ENCODE results near the gene TAX1BP3. TPM values are rescaled to one million over a fixed set of nuclear protein-coding genes. Genes with fewer than 3 reads are reported as not detected.

The TAX1BP3 gene
- total RNA-seq, 1 donor from 2014 or later, result 136 TPM

DNA sequence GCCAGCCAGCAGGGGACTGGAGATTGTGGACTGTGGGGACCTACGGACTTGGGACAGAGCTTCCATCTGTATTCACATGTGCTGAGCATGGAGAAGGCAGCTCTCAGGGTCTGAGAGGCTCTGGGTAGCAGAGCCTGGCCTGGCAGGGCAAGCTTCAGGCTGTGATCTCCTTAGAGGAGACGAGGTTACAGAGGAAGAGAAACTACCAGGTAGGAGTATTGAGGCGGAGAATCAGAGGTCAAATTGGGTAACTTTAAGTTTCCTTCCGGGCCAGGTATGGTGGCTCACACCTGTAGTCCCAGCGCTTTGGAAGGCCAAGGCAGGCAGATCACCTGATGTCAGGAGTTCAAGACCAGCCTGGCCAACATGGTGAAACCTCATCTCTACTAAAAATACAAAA is 23.1 kb downstream of the TAX1BP3 start:
- Mint-ChIP-seq H3K4me1 (no peaks in the 10 kb centered on the region), H3K36me3 (peaks cover 2% of the 10 kb centered on the region), H3K27me3 (ENCODE audit: low read depth) (no peaks in the 10 kb centered on the region), H3K27ac (no peak overlapping the region), H3K9me3 (no peaks in the 10 kb centered on the region), H3K4me3 (no peak overlapping the region)
- no peak for DNase-seq (ENCODE audit: low spot score in 2 of 2, unreplicated experiment in 2 of 2)
- TF ChIP-seq, protein P1, sequence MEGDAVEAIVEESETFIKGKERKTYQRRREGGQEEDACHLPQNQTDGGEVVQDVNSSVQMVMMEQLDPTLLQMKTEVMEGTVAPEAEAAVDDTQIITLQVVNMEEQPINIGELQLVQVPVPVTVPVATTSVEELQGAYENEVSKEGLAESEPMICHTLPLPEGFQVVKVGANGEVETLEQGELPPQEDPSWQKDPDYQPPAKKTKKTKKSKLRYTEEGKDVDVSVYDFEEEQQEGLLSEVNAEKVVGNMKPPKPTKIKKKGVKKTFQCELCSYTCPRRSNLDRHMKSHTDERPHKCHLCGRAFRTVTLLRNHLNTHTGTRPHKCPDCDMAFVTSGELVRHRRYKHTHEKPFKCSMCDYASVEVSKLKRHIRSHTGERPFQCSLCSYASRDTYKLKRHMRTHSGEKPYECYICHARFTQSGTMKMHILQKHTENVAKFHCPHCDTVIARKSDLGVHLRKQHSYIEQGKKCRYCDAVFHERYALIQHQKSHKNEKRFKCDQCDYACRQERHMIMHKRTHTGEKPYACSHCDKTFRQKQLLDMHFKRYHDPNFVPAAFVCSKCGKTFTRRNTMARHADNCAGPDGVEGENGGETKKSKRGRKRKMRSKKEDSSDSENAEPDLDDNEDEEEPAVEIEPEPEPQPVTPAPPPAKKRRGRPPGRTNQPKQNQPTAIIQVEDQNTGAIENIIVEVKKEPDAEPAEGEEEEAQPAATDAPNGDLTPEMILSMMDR (IDR thresholded peaks at IDR 0.05; ENCODE audit: unreplicated experiment), result no peak

DNA sequence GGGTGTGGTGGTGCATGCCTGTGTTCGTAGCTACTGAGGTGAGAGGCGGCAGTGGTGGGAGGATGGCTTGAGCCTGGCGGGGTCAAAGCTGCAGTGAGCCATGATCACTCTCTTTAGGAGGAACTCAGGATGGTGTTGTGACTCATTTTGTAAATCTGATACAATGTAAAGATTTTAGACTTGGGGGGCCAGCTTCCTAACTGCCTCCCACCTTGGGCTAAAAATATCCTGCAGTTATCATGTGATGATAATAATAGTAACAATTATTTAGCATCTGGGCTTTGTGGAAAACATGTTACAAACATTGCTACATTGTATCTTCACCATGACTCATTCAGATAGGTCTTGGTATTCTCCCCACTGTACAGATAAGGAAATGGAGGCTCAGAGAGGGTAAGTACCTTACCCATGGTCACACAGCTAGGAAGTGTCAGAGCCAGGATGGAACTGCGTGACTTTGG is 24.5 kb downstream of the TAX1BP3 start:
- Mint-ChIP-seq H3K27ac (no peak overlapping the region), H3K36me3 (peaks cover 2% of the 10 kb centered on the region), H3K4me1 (no peaks in the 10 kb centered on the region), H3K9me3 (no peaks in the 10 kb centered on the region), H3K4me3 (no peak overlapping the region), H3K27me3 (ENCODE audit: low read depth) (no peaks in the 10 kb centered on the region)
- DNase-seq (ENCODE audit: low spot score in 2 of 2, unreplicated experiment in 2 of 2), result no peak
- TF ChIP-seq, protein P1 (IDR thresholded peaks at IDR 0.05; ENCODE audit: unreplicated experiment), result no peak

DNA sequence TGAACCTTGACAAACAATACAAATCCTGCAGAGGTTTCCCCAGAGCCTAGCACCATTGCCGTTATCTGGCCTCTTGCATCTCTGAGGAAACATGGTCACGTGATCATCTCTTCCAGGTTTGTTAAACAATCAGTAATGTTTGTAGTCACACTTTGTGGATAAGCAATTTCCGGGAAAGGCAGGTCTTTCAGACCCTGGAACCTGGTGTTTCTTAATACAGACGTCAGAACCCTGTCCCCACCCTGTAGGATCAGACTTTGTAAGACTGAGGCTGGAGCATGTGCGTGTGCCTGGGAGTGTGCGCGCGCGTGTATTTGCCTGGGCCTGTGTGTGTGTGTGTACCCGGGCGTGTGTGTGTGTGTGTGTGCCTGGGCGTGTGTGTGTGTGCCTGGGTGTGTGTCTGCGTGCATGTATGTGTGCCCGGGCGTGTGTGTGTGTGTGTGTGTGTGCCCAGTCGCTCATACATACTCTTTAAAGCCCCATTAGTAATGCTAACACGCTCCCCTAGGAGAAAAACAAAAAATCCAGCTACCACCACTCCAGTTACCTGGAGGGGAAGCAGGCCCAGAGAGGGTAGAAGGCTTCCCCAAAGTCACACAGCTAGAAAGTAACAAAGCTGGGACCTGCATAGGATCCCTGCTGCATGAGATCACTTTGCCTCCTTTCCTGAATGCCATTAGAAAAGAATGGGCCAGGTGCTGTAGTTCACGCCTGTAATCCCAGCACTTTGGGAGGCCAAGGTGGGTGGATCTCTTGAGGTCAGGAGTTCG is 26.5 kb downstream of the TAX1BP3 start:
- Mint-ChIP-seq H3K4me3 (no peak overlapping the region), H3K36me3 (no peaks in the 10 kb centered on the region), H3K27ac (no peak overlapping the region)

DNA sequence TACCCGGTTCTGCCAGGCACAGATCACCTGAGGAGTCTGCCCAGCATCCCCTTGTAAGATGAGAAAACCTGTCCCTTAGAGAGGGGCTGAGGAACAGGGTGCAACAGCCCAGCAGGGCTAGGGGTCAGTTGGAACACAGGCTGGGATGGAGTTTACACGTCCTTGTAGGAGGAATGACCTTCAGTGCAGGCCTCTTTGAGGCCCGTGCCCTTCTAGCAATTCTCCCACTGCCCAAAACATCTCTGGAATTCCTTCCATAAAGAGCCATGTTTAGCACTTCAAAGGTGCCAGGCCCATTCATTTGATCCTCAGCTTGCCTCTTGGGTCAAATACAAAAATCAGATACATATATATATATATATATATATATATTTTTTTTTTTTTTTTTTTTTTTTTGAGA is 27.4 kb downstream of the TAX1BP3 start:
- no peaks in the 10 kb centered on the region for H3K9me3 Mint-ChIP-seq
- H3K4me1 Mint-ChIP-seq, result peaks cover 8% of the 10 kb centered on the region
- TF ChIP-seq, protein P1 (IDR thresholded peaks at IDR 0.05; ENCODE audit: unreplicated experiment), result no peak
- no peak for DNase-seq (ENCODE audit: low spot score in 2 of 2, unreplicated experiment in 2 of 2)
- H3K27ac Mint-ChIP-seq, result no peak overlapping the region
- H3K4me3 Mint-ChIP-seq, result no peak overlapping the region
- no peaks in the 10 kb centered on the region for H3K27me3 Mint-ChIP-seq (ENCODE audit: low read depth)
- no peaks in the 10 kb centered on the region for H3K36me3 Mint-ChIP-seq

More for the DNA sequence above, 26.5 kb downstream of the TAX1BP3 start:
- TF ChIP-seq, protein P1 (IDR thresholded peaks at IDR 0.05; ENCODE audit: unreplicated experiment), result no peak
- Mint-ChIP-seq H3K27me3 (ENCODE audit: low read depth) (no peaks in the 10 kb centered on the region), H3K4me1 (peaks cover 8% of the 10 kb centered on the region), H3K9me3 (no peaks in the 10 kb centered on the region)
- DNase-seq (ENCODE audit: low spot score in 2 of 2, unreplicated experiment in 2 of 2), result no peak

DNA sequence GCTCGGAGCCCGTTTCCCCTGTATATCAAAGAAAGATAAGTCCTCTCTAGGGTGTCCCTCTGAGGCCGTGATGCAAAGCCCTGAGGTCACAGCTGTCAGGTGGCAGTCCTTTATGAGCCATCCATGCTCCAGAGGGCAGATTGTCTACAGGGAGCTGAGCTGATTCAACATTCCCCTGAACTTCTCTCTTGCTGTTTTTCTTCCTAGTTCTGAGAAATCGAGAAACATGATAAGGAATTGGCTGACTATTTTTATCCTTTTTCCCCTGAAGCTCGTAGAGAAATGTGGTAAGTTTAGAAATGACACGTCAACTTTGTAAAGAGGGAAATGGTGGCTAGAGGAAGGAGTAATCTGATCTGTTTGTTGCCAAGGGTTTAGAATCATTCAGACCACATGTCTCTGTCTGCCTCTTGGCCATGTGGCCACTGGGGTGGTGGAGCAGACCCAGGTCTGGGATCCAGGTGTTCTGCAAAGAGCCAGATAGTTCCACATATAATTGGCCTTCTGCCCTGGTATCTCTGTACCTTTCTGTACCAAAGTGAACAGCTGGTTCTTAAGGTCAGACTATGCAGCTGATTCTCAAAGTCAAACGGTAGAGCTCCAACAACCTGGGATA is 28.3 kb downstream of the TAX1BP3 start:
- no peak overlapping the region for H3K4me3 Mint-ChIP-seq
- peaks cover 11% of the 10 kb centered on the region for H3K4me1 Mint-ChIP-seq
- H3K27me3 Mint-ChIP-seq (ENCODE audit: low read depth), result no peaks in the 10 kb centered on the region
- no peaks in the 10 kb centered on the region for H3K36me3 Mint-ChIP-seq
- TF ChIP-seq, protein P1 (IDR thresholded peaks at IDR 0.05; ENCODE audit: unreplicated experiment), result no peak
- H3K9me3 Mint-ChIP-seq, result no peaks in the 10 kb centered on the region
- DNase-seq (ENCODE audit: low spot score in 2 of 2, unreplicated experiment in 2 of 2), result no peak
- no peak overlapping the region for H3K27ac Mint-ChIP-seq

All from mesothelial cell of epicardium (in vitro differentiated cells).